Aorta (tissue), 5 donors: Measurements from ENCODE around the gene ACSF3. TPM values are rescaled to one million over a fixed set of nuclear protein-coding genes. Genes with fewer than 3 reads are reported as not detected.
"Not testable (repeated sequence)": the region's sequence is repeated elsewhere in the genome, so short reads cannot be mapped to it uniquely, and the experiment has no call there.

Experiments used
- ATAC-seq: fragments of 200-7000 bp; cut with Tn5 transposase; one replicate; pipeline ENCODE4 v1.9.1; 2022; ENCODE audit warnings: moderate library complexity; ENCODE audit not compliant: low FRiP score
- DNase-seq, 2 donors: peaks; one replicate each; pipeline ENCODE4 v3.0.0-alpha.2; 2020
- H3K27ac ChIP-seq, 2 donors: one replicate each; pipeline ENCODE4 v1.5.1; 2013; ENCODE audit warnings: low read length in 2 of 2, mild to moderate bottlenecking in 2 of 2, moderate library complexity in 2 of 2, control low read depth in 1 of 2, inconsistent platforms in 1 of 2, low read depth in 1 of 2
- H3K27me3 ChIP-seq, 2 donors: one replicate each; pipeline ENCODE4 v1.6.1; 2013; ENCODE audit warnings: control low read depth in 1 of 2, low read length in 1 of 2, mild to moderate bottlenecking in 1 of 2, moderate library complexity in 1 of 2; ENCODE audit not compliant: insufficient read depth in 2 of 2, control insufficient read depth in 1 of 2
- H3K36me3 ChIP-seq, 2 donors: one replicate each; pipeline ENCODE4 v1.6.1; 2013; ENCODE audit warnings: control low read depth in 1 of 2, low read length in 1 of 2, mild to moderate bottlenecking in 1 of 2; ENCODE audit not compliant: insufficient read depth in 2 of 2, control insufficient read depth in 1 of 2
- H3K4me1 ChIP-seq, 2 donors: one replicate each; pipeline ENCODE4 v1.6.1; 2013; ENCODE audit warnings: low read length in 2 of 2, control low read depth in 1 of 2, mild to moderate bottlenecking in 1 of 2, moderate library complexity in 1 of 2; ENCODE audit not compliant: insufficient read depth in 2 of 2, control insufficient read depth in 1 of 2
- H3K4me3 ChIP-seq, 2 donors: one replicate each; pipeline ENCODE4 v1.5.1; 2013; ENCODE audit warnings: low read length in 2 of 2, control low read depth in 1 of 2, mild to moderate bottlenecking in 1 of 2
- H3K9me3 ChIP-seq: one replicate; pipeline ENCODE4 v1.6.1; 2013; ENCODE audit warnings: mild to moderate bottlenecking, low read length; ENCODE audit not compliant: control insufficient read depth
- WGBS, 2 donors: extraction: QIAGEN DNeasy Blood & Tissue Kit; methylation state at CpG; one replicate each; pipeline ENCODE4 v1.1.7; 2013; 5-methylcytosine and 5-hydroxymethylcytosine counted together
- intact Hi-C, 2 donors: fragments of 100-400 bp; cut with DNase I; formaldehyde crosslinking; loops; one replicate each; pipeline versions ENCODE4 v1.14.2 to v1.15.0; 2022
- polyA plus RNA-seq, 2 donors: library from polyadenylated mRNA; stranded (reverse); fragments of 200-250 nt; gene quantifications; one replicate each; pipeline ENCODE4 v1.2.3, GENCODE V29; 2013
- total RNA-seq, 2 donors: library from RNA; stranded (reverse); fragmentation: NEBNext Ultra II Directional; extraction: Animal tissue kit (Norgen Biotek cat#: 25700); gene quantifications; one replicate each; pipeline ENCODE4 v1.2.1, GENCODE V29; 2021
- donor health status: healthy with polysubstance abuse.
- donor health status: Bipolar disorder and iron deficiency.
- donor health status: DM: no; HTN: no; CAD: no.
- donor health status: DM: no; HTN: no; CAD: no.
- donor health status: DM: yes; HTN: yes; CAD: no.

ACSF3 gene
- total and polyA plus RNA-seq, 4 donors: 19.3 to 48.4 (median 26.6) TPM

DNA sequence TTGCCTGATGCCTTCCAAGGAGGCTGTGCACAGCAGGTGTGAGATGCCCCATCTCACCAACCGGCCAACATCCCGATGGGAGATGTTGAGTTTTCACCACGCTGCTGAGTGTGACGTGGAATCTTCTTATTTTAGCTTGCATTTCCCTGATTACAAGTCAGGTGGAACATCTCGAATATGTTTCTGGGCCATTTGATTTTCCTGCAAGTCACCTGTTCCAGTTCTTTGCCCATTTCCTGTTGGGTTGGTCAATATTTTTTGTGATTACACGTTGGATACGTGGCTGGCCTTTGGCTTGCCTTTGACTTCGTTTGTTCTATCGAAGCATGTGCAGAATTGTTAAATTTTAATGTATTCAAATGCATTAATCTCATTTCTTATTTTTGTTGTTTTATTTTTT is 69.6 kb downstream of the ACSF3 start:
- DNase-seq (no peak), ATAC-seq (no peak)
- H3K4me1 ChIP-seq: no peaks in the 10 kb centered on the region
- H3K27me3 ChIP-seq: no peaks in the 10 kb centered on the region
- intact Hi-C loops: no loop called here
- WGBS, 2 donors: 79 to 85% methylated on average over 9 of the region's 9 CpGs
- H3K4me3 ChIP-seq: no peak overlapping the region
- no peaks in the 10 kb centered on the region for H3K9me3 ChIP-seq
- H3K36me3 ChIP-seq: no peaks in the 10 kb centered on the region
- no peak overlapping the region for H3K27ac ChIP-seq

DNA sequence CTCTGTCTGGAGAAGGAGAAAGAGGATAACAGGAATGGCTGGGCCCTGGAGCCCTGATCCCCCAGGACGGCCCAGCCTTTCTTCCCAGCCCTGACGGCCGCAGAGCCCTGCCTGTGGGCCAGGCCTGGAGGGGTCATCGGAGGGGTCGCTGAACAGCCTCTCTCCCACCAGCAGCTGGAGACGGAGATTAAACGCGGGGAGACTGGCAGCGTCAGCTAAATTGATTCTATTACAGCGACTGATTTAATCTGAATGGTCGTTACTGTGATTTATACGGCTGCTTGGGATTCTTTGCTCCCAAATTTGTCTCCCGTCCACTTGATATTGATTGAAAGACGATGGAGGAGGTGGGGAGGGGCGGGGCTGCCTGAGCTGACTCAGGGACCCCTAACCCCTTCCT is 70.8 kb downstream of the ACSF3 start:
- Histone ChIP-seq H3K36me3 (no peaks in the 10 kb centered on the region), H3K27ac (no peak overlapping the region), H3K4me3 (no peak overlapping the region), H3K9me3 (no peaks in the 10 kb centered on the region), H3K27me3 (no peaks in the 10 kb centered on the region), H3K4me1 (no peaks in the 10 kb centered on the region)
- WGBS, 2 donors: 44 to 47% methylated on average over 15 of the region's 15 CpGs
- intact Hi-C loops: no loop called here
- DNase-seq: no peak
- ATAC-seq: no peak

DNA sequence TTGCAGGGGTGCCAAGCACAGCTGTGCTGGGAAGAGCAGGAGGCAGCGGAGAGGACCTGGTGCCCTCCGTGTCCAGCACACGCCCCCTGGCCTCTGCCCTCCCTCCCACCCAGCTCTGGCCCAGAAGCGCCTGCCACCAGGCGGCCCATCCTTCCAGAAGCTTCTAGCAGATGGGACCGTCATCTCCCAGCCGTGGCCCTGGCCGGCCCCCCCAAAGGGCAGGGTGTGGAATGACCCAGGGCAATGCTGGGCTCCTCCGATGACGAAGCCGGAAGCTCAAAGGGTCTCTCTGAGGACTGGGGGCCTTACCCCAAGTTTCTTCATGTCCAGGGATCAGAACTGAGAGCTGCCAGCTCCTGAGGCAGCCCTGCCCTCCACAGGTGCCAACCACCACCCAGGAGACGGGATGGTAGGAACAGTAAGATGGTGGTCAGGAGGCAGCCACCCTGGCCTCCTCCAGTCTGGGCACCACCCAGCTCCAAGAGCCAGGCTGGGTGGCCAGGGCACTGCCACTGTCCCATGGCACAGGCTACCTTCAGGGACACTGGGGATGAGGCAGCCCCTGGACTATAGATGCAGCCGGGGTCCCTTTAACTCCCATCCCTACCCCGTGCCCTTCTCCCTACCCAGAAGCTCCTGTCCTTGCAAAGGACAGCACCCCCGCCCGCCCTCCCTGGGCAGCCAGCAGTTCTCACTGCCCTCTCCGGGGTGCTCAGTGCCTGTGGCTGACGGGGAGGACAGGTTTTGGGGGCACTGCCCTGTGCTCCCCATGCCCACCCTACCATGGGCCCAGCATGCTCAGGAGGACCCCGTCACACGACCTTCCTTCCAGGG is 71.4 kb downstream of the ACSF3 start:
- Histone ChIP-seq H3K4me1 (no peaks in the 10 kb centered on the region), H3K9me3 (no peaks in the 10 kb centered on the region), H3K4me3 (no peak overlapping the region), H3K27ac (no peak overlapping the region), H3K36me3 (no peaks in the 10 kb centered on the region), H3K27me3 (peaks cover 0 to 1% of the 10 kb centered on the region in 2 donors)
- intact Hi-C loops: no loop called here
- DNase-seq (no peak), ATAC-seq (no peak)
- 68 to 72% methylated on average over 17 to 20 of the region's 20 CpGs for WGBS, 2 donors

DNA sequence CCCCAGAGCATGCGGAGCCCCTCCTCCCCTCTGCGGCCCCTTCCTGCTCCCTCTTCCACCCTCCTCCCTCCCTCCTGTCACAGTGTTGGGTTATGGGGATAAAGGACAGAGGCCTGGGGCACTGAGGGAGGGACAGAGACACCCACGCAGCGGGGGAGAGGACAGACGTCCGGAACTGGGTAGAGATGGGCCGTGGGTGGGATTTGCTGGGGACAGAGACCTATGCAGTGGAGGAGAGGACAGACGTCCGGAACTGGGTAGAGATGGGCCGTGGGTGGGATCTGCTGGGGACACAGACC is 72.0 kb downstream of the ACSF3 start:
- H3K36me3 ChIP-seq, H3K4me3 ChIP-seq, ATAC-seq, H3K4me1 ChIP-seq, H3K27me3 ChIP-seq, intact Hi-C loops, H3K9me3 ChIP-seq, DNase-seq, H3K27ac ChIP-seq: not testable (repeated sequence)
- WGBS, 2 donors: 39 to 50% methylated on average over 7 to 10 of the region's 10 CpGs

DNA sequence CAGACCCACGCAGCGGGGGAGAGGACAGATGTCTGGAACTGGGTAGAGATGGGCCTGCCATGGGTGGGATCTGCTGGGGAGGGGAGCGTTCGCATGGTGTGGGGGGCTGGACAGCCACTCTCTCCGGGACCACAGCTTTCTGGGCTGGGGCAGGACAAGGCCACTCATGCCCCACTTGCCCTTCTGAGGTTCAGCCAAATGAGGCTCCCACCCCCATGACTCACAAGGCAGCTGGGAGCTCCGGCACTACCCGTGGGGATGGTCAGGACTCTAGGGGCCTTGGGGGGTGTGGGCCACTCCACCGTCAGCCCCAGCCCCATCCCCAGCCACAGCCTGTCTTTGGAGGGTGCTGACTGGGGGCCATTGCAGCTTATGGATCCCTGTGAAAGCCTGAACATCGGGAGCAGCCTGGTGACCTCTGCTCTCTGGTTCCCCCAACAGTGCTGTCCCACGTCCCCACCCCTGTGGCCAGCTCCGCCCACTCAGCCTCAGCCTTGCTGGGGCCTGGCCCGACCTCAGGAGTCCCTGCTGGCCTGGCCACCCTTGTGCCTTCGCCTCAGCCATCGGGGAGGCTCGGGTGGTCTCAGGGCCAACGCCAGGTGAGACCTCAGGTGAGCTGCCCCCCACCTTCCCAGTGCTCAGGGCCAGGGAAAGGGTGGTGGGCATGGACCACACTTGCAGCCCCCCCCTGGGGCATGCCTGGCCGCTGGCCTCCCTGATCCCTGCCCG is 73.2 kb downstream of the ACSF3 start:
- intact Hi-C loops: no loop called here
- H3K9me3 ChIP-seq: no peaks in the 10 kb centered on the region
- peaks cover 0 to 1% of the 10 kb centered on the region in 2 donors for H3K27me3 ChIP-seq
- no peak overlapping the region for H3K27ac ChIP-seq
- ATAC-seq (no peak), DNase-seq (peak in 1 of 2 donors; percentile 49)
- WGBS, 2 donors: 60 to 65% methylated on average over 16 to 18 of the region's 18 CpGs
- no peak overlapping the region for H3K4me3 ChIP-seq
- H3K4me1 ChIP-seq: no peaks in the 10 kb centered on the region
- no peaks in the 10 kb centered on the region for H3K36me3 ChIP-seq

DNA sequence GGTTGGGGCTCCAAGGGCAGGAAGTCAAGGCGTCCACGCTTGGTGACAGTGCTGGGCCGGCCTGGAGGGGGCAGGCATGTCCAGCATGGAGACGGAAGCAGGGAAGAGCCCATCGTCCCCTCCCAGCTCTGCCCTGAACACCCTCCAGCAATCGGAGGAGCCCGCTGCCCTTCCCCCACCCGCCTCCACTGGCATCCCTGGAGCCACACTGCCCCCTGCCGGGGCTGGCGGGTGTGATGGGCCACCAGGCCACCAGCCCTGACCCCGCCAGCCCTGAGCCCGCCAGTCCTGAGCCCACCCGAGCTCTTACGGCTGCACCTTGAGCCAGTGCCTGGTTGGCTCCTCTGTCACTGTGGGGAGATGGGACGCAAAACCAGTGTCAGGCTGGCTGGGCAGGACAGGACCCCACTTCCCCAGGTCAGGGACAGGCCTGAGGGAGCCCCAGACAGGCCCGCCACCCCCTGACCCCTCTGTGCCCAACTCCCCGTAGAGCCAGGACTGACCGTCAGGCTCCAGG is 73.8 kb downstream of the ACSF3 start:
- intact Hi-C loops: no loop called here
- peak; percentile 85 to 92 for DNase-seq
- Histone ChIP-seq H3K27me3 (peaks cover 0 to 1% of the 10 kb centered on the region in 2 donors), H3K27ac (no peak overlapping the region), H3K9me3 (no peaks in the 10 kb centered on the region), H3K4me3 (no peak overlapping the region), H3K4me1 (no peaks in the 10 kb centered on the region), H3K36me3 (no peaks in the 10 kb centered on the region)
- peak; percentile 55 for ATAC-seq
- WGBS, 2 donors: 16 to 21% methylated on average over 13 to 18 of the region's 18 CpGs

DNA sequence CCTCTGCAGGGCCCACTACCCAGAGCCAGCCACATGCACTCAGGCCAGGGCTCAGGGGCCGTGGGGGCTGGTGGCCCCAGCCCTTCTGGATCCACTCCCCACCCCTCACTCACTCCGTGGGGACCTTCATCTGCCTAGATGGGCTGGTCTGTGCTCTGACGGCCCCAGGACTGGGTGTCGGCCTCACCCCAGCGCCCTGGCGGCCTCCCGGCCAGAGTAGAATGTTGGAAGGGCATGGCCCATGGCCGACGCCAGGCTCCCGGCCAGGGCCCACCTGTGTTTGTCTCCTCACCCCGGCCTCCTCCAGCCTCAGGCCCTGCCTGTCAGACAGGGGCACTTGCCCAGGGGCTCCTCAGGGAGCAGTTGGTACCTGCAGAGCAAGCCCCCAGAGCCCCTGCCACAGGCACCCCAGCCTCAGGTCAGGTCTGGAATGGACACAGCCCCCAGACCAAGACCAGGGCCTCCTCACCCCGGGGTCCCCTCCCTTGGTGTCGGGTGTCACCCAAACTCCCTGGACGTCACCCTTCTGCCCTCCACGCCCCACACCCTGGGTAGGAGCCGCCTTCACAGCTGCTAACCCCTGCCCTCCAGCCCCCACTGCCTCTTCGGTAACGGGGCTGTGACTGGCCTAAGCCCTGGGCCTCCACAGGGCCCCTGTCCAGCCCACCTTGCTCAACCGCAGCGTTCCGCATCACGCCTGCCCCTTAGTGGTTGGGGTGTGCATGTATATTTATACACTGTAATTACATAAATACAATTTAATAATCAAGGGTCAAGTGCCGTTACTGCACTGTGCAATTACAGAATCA is 74.9 kb downstream of the ACSF3 start:
- H3K27me3 ChIP-seq: peaks cover 0 to 1% of the 10 kb centered on the region in 2 donors
- no peak overlapping the region for H3K4me3 ChIP-seq
- H3K27ac ChIP-seq: no peak overlapping the region
- H3K4me1 ChIP-seq: no peaks in the 10 kb centered on the region
- 66 to 72% methylated on average over 23 of the region's 23 CpGs for WGBS, 2 donors
- no peaks in the 10 kb centered on the region for H3K36me3 ChIP-seq
- H3K9me3 ChIP-seq: no peaks in the 10 kb centered on the region
- intact Hi-C loops: no loop called here
- DNase-seq (no peak), ATAC-seq (no peak)

DNA sequence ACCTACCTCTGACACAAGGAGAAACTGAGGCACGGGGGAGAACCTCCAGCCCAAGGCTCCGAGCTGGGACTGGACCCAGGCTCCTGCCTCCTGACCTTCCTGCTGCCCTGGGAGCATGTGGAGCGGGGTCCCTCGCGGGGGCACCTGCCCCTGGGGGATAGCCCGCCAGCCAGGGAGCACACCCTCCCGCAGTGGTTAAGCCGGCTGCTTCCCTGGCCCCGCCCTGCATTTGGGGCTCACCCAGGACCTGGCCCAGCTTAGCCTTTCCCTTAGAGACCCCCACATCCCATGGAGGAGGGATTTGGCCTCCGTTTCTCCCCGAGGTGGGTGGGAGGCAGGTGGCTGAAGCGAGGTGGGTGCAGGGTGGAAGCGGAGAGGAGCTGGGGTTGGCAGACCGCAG is 76.1 kb downstream of the ACSF3 start:
- WGBS, 2 donors: 79% methylated on average over 14 of the region's 14 CpGs
- Histone ChIP-seq H3K4me1 (no peaks in the 10 kb centered on the region), H3K4me3 (no peak overlapping the region), H3K36me3 (no peaks in the 10 kb centered on the region), H3K27ac (no peak overlapping the region), H3K9me3 (no peaks in the 10 kb centered on the region), H3K27me3 (peaks cover 0 to 1% of the 10 kb centered on the region in 2 donors)
- ATAC-seq (no peak), DNase-seq (no peak)
- intact Hi-C loops: no loop called here
